H1 (cell line): ENCODE measurements around the gene KRT7. TPM values are rescaled to one million over a fixed set of nuclear protein-coding genes. Genes with fewer than 3 reads are reported as not detected.

ENCODE experiments used
- CTCF ChIA-PET: fragments of 300-600 bp; sonication (Branson Sonifier 250); formaldehyde crosslinking; loops from one replicate; lab custom pipeline; 2021; ENCODE audit not compliant: partially characterized antibody; lab: Charles Lee
- POLR2A ChIA-PET: fragments of 300-600 bp; sonication (Branson Sonifier 250); formaldehyde crosslinking; loops from one replicate; lab custom pipeline; 2021; ENCODE audit warnings: inconsistent platforms; ENCODE audit not compliant: partially characterized antibody; lab: Charles Lee
- DNase-seq, 2 experiments: peaks; one replicate each; pipeline versions ENCODE4 v3.0.0 to v3.0.0-alpha.2; 2010 to 2022; ENCODE audit warnings: low spot score in 2 of 2, low read depth in 1 of 2, mixed read lengths in 1 of 2
- FAIRE-seq: peaks from 2 replicates; lab custom pipeline; 2011; peaks lifted over from hg19 to GRCh38; lab: Jason Lieb, UNC
- H2AFZ ChIP-seq: 2 replicates; pipeline ENCODE4 v1.8.1; 2012; ENCODE audit warnings: low read length, inconsistent platforms
- H2AK5ac ChIP-seq: 2 replicates; pipeline ENCODE4 v1.6.1; 2013; ENCODE audit warnings: low read depth, low read length
- H2BK120ac ChIP-seq: replicated peaks from 2 replicates; pipeline ENCODE3; 2013; ENCODE audit warnings: low read depth, low read length, inconsistent platforms
- H2BK12ac ChIP-seq: 2 replicates; pipeline ENCODE4 v1.6.1; 2013; ENCODE audit warnings: low read depth, low read length
- H2BK15ac ChIP-seq: 2 replicates; pipeline ENCODE4 v1.6.1; 2013; ENCODE audit warnings: low read length
- H2BK20ac ChIP-seq: 2 replicates; pipeline ENCODE4 v1.6.1; 2013; ENCODE audit warnings: low read length
- H2BK5ac ChIP-seq: 2 replicates; pipeline ENCODE4 v1.6.1; 2013; ENCODE audit warnings: low read depth, low read length
- H3K14ac ChIP-seq: 2 replicates; pipeline ENCODE4 v1.6.1; 2013; ENCODE audit warnings: inconsistent platforms; ENCODE audit not compliant: insufficient read length
- H3K18ac ChIP-seq: 2 replicates; pipeline ENCODE4 v1.6.1; 2013; ENCODE audit warnings: low read length; ENCODE audit errors: extremely low read depth
- H3K23ac ChIP-seq: 2 replicates; pipeline ENCODE4 v1.6.1; 2013; ENCODE audit warnings: inconsistent platforms; ENCODE audit not compliant: insufficient read length
- H3K23me2 ChIP-seq: 2 replicates; pipeline ENCODE4 v1.6.1; 2013; ENCODE audit warnings: low read depth, low read length
- H3K27ac ChIP-seq: 2 replicates; pipeline ENCODE4 v1.6.1; 2011; ENCODE audit warnings: low read depth, low read length, inconsistent platforms
- H3K27me3 ChIP-seq, 4 experiments: replicated peaks in 1 of 4; 1 replicate in 1 of 4; 2 replicates in 3 of 4; pipeline versions ENCODE4 v1.6.1 to v1.8.1; 2011 to 2013; ENCODE audit warnings: low read length in 3 of 4, mild to moderate bottlenecking in 3 of 4, inconsistent platforms in 2 of 4, mixed read lengths in 2 of 4, moderate library complexity in 1 of 4; ENCODE audit not compliant: control insufficient read depth in 3 of 4, insufficient read depth in 3 of 4; ENCODE audit errors: extremely low read depth in 1 of 4
- H3K36me3 ChIP-seq, 4 experiments: 2 replicates each; pipeline versions ENCODE4 v1.6.1 to v1.8.1; 2011 to 2013; ENCODE audit warnings: mild to moderate bottlenecking in 4 of 4, low read length in 3 of 4, moderate library complexity in 2 of 4, control low read depth in 1 of 4, inconsistent platforms in 1 of 4; ENCODE audit not compliant: insufficient read depth in 4 of 4, control insufficient read depth in 2 of 4
- H3K4ac ChIP-seq: replicated peaks from 2 replicates; pipeline ENCODE3; 2013; ENCODE audit warnings: low read length, low read depth, mixed read lengths, inconsistent platforms; ENCODE audit not compliant: insufficient read length
- H3K4me1 ChIP-seq, 4 experiments: replicated peaks in 1 of 4; 1 replicate in 1 of 4; 2 replicates in 3 of 4; pipeline versions ENCODE4 v1.6.1 to v1.8.1; 2011 to 2013; ENCODE audit warnings: low read length in 3 of 4, inconsistent platforms in 2 of 4, mixed read lengths in 1 of 4; ENCODE audit not compliant: insufficient read depth in 4 of 4, control insufficient read depth in 3 of 4
- H3K4me2 ChIP-seq, 2 experiments: 2 replicates each; pipeline versions ENCODE4 v1.6.1 to v1.8.1; 2011 to 2013; ENCODE audit warnings: low read depth in 2 of 2, low read length in 2 of 2, control low read depth in 1 of 2, inconsistent platforms in 1 of 2, mild to moderate bottlenecking in 1 of 2; ENCODE audit not compliant: insufficient read depth in 1 of 2
- H3K4me3 ChIP-seq, 4 experiments: fragments of 200-600, 300-600 bp in 1 of 4; sonication (generic), shearing (Covaris generic), sonication (Bioruptor Twin) in 1 of 4; 2 replicates each; pipeline versions ENCODE4 v1.5.1 to v1.8.1; 2011 to 2016; ENCODE audit warnings: low read length in 4 of 4, low read depth in 3 of 4, control low read depth in 2 of 4, inconsistent platforms in 2 of 4, mild to moderate bottlenecking in 2 of 4, mixed read lengths in 1 of 4, moderate library complexity in 1 of 4; ENCODE audit not compliant: insufficient read depth in 2 of 4; ENCODE audit errors: extremely low read depth in 1 of 4
- H3K56ac ChIP-seq: replicated peaks from 2 replicates; pipeline ENCODE3; 2013; ENCODE audit warnings: low read depth, mild to moderate bottlenecking, mixed read lengths, low read length, inconsistent platforms; ENCODE audit not compliant: insufficient read length
- H3K79me1 ChIP-seq: 2 replicates; pipeline ENCODE4 v1.6.1; 2013; ENCODE audit warnings: low read depth, low read length, control low read depth
- H3K79me2 ChIP-seq, 2 experiments: 2 replicates each; pipeline versions ENCODE4 v1.6.1 to v1.8.1; 2012 to 2013; ENCODE audit warnings: low read length in 2 of 2, mild to moderate bottlenecking in 2 of 2, inconsistent platforms in 1 of 2; ENCODE audit not compliant: insufficient read depth in 2 of 2, control insufficient read depth in 1 of 2
- H3K9ac ChIP-seq, 4 experiments: replicated peaks in 1 of 4; 1 replicate in 1 of 4; 2 replicates in 3 of 4; pipeline versions ENCODE4 v1.6.1 to v1.8.1; 2011 to 2013; ENCODE audit warnings: low read depth in 3 of 4, low read length in 3 of 4, control low read depth in 2 of 4, mild to moderate bottlenecking in 2 of 4, moderate library complexity in 2 of 4, inconsistent platforms in 1 of 4; ENCODE audit errors: extremely low read depth in 1 of 4
- H3K9me3 ChIP-seq, 2 experiments: 2 replicates each; pipeline versions ENCODE4 v1.6.1 to v1.8.1; 2012 to 2013; ENCODE audit warnings: mild to moderate bottlenecking in 2 of 2, moderate library complexity in 2 of 2, control low read depth in 1 of 2, inconsistent platforms in 1 of 2, low read depth in 1 of 2, low read length in 1 of 2, mixed read lengths in 1 of 2; ENCODE audit not compliant: insufficient read depth in 2 of 2
- H4K20me1 ChIP-seq, 2 experiments: replicated peaks in 1 of 2; 2 replicates each; pipeline versions ENCODE3 to v1.8.1; 2011 to 2013; ENCODE audit warnings: inconsistent platforms in 2 of 2, low read length in 2 of 2, mild to moderate bottlenecking in 1 of 2; ENCODE audit not compliant: insufficient read depth in 2 of 2, control insufficient read depth in 1 of 2
- H4K5ac ChIP-seq: 2 replicates; pipeline ENCODE4 v1.6.1; 2013; ENCODE audit warnings: low read length, low read depth, mixed read lengths, inconsistent platforms; ENCODE audit not compliant: insufficient read length
- H4K8ac ChIP-seq: 2 replicates; pipeline ENCODE4 v1.8.0; 2013; ENCODE audit warnings: mild to moderate bottlenecking, moderate library complexity, low read length, inconsistent platforms; ENCODE audit not compliant: insufficient read depth; ENCODE audit errors: extremely low read depth
- H4K91ac ChIP-seq: replicated peaks from 2 replicates; pipeline ENCODE3; 2013; ENCODE audit warnings: low read length, mixed read lengths, inconsistent platforms; ENCODE audit not compliant: insufficient read length
- POU5F1 ChIP-seq: IDR thresholded peaks from 2 replicates; pipeline ENCODE4 v1.6.1; 2011; ENCODE audit warnings: low read depth, mild to moderate bottlenecking, low read length, moderate library complexity
- SRF ChIP-seq: IDR thresholded peaks from 2 replicates; pipeline ENCODE4 v1.6.1; 2011; ENCODE audit warnings: mild to moderate bottlenecking, low read depth, low read length, moderate library complexity
- WGBS, 2 experiments: shearing (Covaris generic) in 1 of 2; methylation state at CpG; one replicate each; pipeline versions ENCODE4 v1.1.6 to v1.1.7; 2013 to 2015; ENCODE audit warnings: low lambda C conversion rate in 2 of 2, mixed read lengths in 2 of 2, inconsistent platforms in 1 of 2, low coverage in 1 of 2, missing lambda C conversion rate in 1 of 2; ENCODE audit not compliant: insufficient replicate concordance in 2 of 2, insufficient coverage in 1 of 2, insufficient read length in 1 of 2; ENCODE audit errors: extremely low coverage in 1 of 2, missing lambda C conversion rate in 1 of 2; 5-methylcytosine and 5-hydroxymethylcytosine counted together
- polyA plus RNA-seq, 7 experiments: library from polyadenylated mRNA; depleted of rRNA in 3 of 7; stranded (reverse) in 5 of 7; unstranded in 2 of 7; fragments of >200 nt in 5 of 7; fragments of 200-250 nt in 2 of 7; gene quantifications; 1 replicate in 5 of 7; 2 replicates in 1 of 7; 4 replicates in 1 of 7; pipeline versions ENCODE4 v1.2.1 to v1.2.3, GENCODE V29; 2011 to 2013; ENCODE audit warnings: missing spikeins in 2 of 7, mixed read lengths in 2 of 7
- total RNA-seq: library from RNA; stranded (reverse); fragmentation: NEBNext Ultra II Directional; extraction: Animal tissue kit (Norgen Biotek cat#: 25700); gene quantifications from 2 replicates; pipeline ENCODE4 v1.2.1, GENCODE V29; 2021

The KRT7 gene
- total and polyA plus RNA-seq, 2 of the 8 experiments (the other 6 are each of a cell fraction or from before 2014, with no cell fraction given), result 13.2 to 19.0 TPM

GRCh38 chr12:52285851-52286530 is 52.9 kb downstream of the KRT7 start:
- H2BK15ac ChIP-seq, result no peak overlapping the region
- H3K9ac ChIP-seq, result no peak overlapping the region
- no peak overlapping the region for H4K8ac ChIP-seq
- no peak overlapping the region for H4K5ac ChIP-seq
- TF ChIP-seq SRF (no peak), POU5F1 (no peak)
- H3K14ac ChIP-seq, result no peak overlapping the region
- ChIA-PET CTCF (interaction anchor here (0.7 to 4.4 kb wide), 37 partner anchors 8 to 129 kb away, joined by 3 to 38 read pairs (median 5); partner anchors contain the start of genes KRT7, KRT83 and KRT86), POLR2A (no interaction called here)
- no peak for FAIRE-seq
- H3K27me3 ChIP-seq, result no peaks in the 10 kb centered on the region
- H2BK120ac ChIP-seq, result no peak overlapping the region
- no peak overlapping the region for H3K4ac ChIP-seq
- H3K18ac ChIP-seq, result no peak overlapping the region
- no peak overlapping the region for H2AK5ac ChIP-seq
- no peak overlapping the region for H2AFZ ChIP-seq
- H3K23ac ChIP-seq, result no peak overlapping the region
- no peak overlapping the region for H3K4me2 ChIP-seq
- no peak overlapping the region for H4K91ac ChIP-seq
- 86% methylated on average over 22 of the region's 24 CpGs; no CpG with 5 or more reads in 1 of the 2 experiments for WGBS, 2 experiments
- no peaks in the 10 kb centered on the region for H3K79me1 ChIP-seq
- no peaks in the 10 kb centered on the region for H3K36me3 ChIP-seq
- DNase-seq, result no peak
- no peaks in the 10 kb centered on the region for H4K20me1 ChIP-seq
- no peak overlapping the region for H3K56ac ChIP-seq
- no peak overlapping the region for H3K4me3 ChIP-seq
- peaks cover 0 to 2% (median 0%) of the 10 kb centered on the region in 4 experiments; a peak in 1 of 7 replicates for H3K4me1 ChIP-seq
- no peak overlapping the region for H2BK12ac ChIP-seq
- 0 out of 2 replicates have a peak, but pooled peaks cover 2% of the 10 kb centered on the region for H3K23me2 ChIP-seq
- no peaks in the 10 kb centered on the region for H3K79me2 ChIP-seq
- H2BK20ac ChIP-seq, result no peak overlapping the region
- H3K9me3 ChIP-seq, result no peaks in the 10 kb centered on the region
- no peak overlapping the region for H3K27ac ChIP-seq
- H2BK5ac ChIP-seq, result no peak overlapping the region
